Large intestine (tissue), 3 donors: ENCODE results near the gene CCDC186. TPM values are rescaled to one million over a fixed set of nuclear protein-coding genes. Genes with fewer than 3 reads are reported as not detected.

Source experiments
- DNase-seq, 2 donors: peaks; one replicate each; pipeline versions ENCODE4 v3.0.0 to v3.0.0-alpha.2; 2013
- H3K27ac ChIP-seq: one replicate; pipeline ENCODE4 v1.5.1; 2013; ENCODE audit warnings: low read length
- H3K27me3 ChIP-seq: 2 replicates; pipeline ENCODE4 v1.6.1; 2013; ENCODE audit warnings: low read length; ENCODE audit not compliant: control insufficient read depth, insufficient read depth
- H3K36me3 ChIP-seq: 2 replicates; pipeline ENCODE4 v1.6.1; 2013; ENCODE audit warnings: low read length; ENCODE audit not compliant: control insufficient read depth, insufficient read depth
- H3K4me1 ChIP-seq: one replicate; pipeline ENCODE4 v1.6.1; 2013; ENCODE audit warnings: low read length; ENCODE audit not compliant: control insufficient read depth, insufficient read depth
- H3K4me3 ChIP-seq: one replicate; pipeline ENCODE4 v1.5.1; 2013; ENCODE audit warnings: low read length
- H3K9me3 ChIP-seq: one replicate; pipeline ENCODE4 v1.6.1; 2013; ENCODE audit warnings: mild to moderate bottlenecking, low read depth, low read length, moderate library complexity; ENCODE audit not compliant: control insufficient read depth
- WGBS: methylation state at CpG from one replicate; pipeline ENCODE4 v1.1.5; 2013; ENCODE audit warnings: low lambda C conversion rate; ENCODE audit not compliant: insufficient coverage; 5-methylcytosine and 5-hydroxymethylcytosine counted together
- polyA plus RNA-seq: library from polyadenylated mRNA; unstranded; fragments of 120-200 nt; gene quantifications from one replicate; pipeline ENCODE4 v1.2.1, GENCODE V29; 2013

Gene CCDC186
- polyA plus RNA-seq, 1 donor, result 34.0 TPM

DNA sequence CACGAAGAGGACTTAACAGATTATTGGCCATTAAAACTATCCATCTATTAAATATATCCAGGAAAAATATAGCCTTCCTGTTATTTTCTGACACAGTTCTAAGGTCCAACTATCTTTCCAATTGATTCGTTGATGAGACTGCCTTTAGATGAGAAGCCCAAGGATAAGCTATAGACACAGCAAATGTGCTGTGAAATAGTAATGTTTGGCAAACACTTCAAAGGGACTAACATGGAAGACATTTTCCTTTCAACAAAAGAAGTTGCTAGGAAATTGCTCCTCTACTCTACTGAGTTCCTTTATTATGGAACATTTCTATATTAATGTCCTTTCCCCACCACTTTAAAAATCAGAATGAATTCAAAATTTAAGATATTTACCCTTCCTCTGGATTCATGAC lies 38.5 kb downstream of the CCDC186 start:
- Histone ChIP-seq H3K27me3 (no peaks in the 10 kb centered on the region), H3K27ac (no peak overlapping the region), H3K4me3 (no peak overlapping the region), H3K4me1 (no peaks in the 10 kb centered on the region), H3K36me3 (peaks cover 45% of the 10 kb centered on the region), H3K9me3 (no peaks in the 10 kb centered on the region)
- no peak for DNase-seq
- no CpG with 5 or more reads among the region's 2 CpGs for WGBS

DNA sequence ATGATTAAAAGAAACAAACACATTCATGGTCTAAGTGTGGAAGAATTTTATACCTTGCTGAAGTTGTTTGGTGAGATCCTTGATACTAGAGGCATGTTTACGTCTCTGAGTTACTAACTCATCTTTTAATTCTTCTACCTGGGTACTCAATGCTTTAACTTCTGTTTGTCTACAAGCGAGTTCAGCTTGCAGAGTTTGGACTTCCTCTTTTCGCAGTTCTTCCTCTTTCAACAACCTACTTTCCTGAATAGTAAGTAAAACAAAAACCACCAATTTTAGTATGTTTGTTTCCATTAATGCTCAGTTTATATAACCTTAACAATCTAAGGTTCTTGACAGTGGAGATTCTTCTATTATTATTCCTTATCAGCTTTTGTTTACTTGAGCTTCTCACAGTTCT lies 42.9 kb downstream of the CCDC186 start:
- H3K4me1 ChIP-seq, result no peaks in the 10 kb centered on the region
- WGBS, result 100% methylated on average over 2 of the region's 3 CpGs
- no peak overlapping the region for H3K4me3 ChIP-seq
- peaks cover 65% of the 10 kb centered on the region for H3K36me3 ChIP-seq
- no peak overlapping the region for H3K27ac ChIP-seq
- H3K27me3 ChIP-seq, result no peaks in the 10 kb centered on the region
- DNase-seq, result no peak
- no peaks in the 10 kb centered on the region for H3K9me3 ChIP-seq

DNA sequence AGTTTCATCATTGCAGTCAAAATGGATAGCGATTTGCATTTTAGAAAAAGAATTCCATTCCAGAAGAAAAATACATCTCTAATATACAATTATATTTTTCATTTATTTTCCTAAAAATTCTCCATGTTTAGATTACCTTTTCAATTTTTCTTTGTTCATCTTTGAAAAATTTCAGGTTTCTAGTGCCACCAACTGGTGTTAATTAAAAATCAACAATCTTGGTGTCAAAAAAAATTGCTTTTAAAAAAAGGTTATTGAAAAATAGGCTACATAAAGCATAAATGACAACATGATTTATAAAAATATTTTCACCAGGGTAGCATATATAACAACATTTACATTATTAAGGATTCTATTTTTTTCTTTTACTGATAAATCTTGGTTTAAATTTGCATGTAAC lies 53.0 kb downstream of the CCDC186 start:
- DNase-seq, result no peak
- WGBS, result no CpG with 5 or more reads among the region's 1 CpG
- H3K27me3 ChIP-seq, result peaks cover 3% of the 10 kb centered on the region

DNA sequence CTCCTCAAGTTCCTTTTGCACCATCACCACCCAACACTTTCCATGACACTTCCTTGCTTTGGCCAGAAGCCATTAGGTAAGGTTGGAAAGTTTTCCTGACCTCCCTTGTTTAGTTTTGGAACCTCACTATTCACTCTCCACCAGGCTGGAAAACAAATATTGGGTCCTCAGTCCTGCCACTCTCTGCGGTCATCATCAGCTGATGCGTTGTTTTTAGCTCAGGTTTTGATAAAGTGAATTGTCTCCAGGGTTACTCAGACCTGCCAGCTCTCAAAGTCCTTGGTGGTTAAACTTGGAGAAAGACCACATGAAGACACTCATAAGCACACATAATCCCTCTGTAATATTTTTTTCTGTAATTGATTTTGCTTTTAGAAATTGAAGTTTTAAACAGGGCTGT lies 55.5 kb downstream of the CCDC186 start:
- H3K27ac ChIP-seq, result no peak overlapping the region
- no peaks in the 10 kb centered on the region for H3K4me1 ChIP-seq
- peaks cover 6% of the 10 kb centered on the region for H3K27me3 ChIP-seq
- WGBS, result no CpG with 5 or more reads among the region's 2 CpGs
- H3K36me3 ChIP-seq, result no peaks in the 10 kb centered on the region
- no peaks in the 10 kb centered on the region for H3K9me3 ChIP-seq
- H3K4me3 ChIP-seq, result no peak overlapping the region
- DNase-seq, result no peak

More for the DNA sequence above, 53.0 kb downstream of the CCDC186 start:
- no peaks in the 10 kb centered on the region for H3K9me3 ChIP-seq
- no peak overlapping the region for H3K4me3 ChIP-seq
- peaks cover 11% of the 10 kb centered on the region for H3K36me3 ChIP-seq
- H3K27ac ChIP-seq, result no peak overlapping the region
- H3K4me1 ChIP-seq, result no peaks in the 10 kb centered on the region

DNA sequence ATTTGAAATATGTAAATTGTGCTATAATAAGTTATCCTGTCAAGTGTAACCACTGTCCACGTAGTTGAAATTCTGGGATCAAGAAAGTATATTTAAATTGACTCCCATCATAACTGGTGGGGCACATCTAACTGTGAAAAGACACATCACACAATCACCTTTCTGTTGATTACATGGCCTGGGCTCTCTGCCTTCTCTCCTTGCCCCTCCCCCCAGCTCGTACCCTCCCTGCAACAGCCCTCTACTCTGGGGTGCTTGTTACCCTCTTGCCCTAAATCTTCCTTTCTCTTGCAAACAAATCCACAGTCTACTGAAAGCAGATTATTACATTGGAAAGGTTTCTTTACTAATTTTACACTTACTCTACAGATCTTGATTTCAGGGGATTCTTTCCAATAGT lies 56.3 kb downstream of the CCDC186 start:
- H3K27ac ChIP-seq, result no peak overlapping the region
- H3K9me3 ChIP-seq, result no peaks in the 10 kb centered on the region
- no peaks in the 10 kb centered on the region for H3K36me3 ChIP-seq
- no peaks in the 10 kb centered on the region for H3K4me1 ChIP-seq
- DNase-seq, result no peak
- H3K27me3 ChIP-seq, result peaks cover 6% of the 10 kb centered on the region
- 67% methylated on average over 1 of the region's 2 CpGs for WGBS
- H3K4me3 ChIP-seq, result no peak overlapping the region

DNA sequence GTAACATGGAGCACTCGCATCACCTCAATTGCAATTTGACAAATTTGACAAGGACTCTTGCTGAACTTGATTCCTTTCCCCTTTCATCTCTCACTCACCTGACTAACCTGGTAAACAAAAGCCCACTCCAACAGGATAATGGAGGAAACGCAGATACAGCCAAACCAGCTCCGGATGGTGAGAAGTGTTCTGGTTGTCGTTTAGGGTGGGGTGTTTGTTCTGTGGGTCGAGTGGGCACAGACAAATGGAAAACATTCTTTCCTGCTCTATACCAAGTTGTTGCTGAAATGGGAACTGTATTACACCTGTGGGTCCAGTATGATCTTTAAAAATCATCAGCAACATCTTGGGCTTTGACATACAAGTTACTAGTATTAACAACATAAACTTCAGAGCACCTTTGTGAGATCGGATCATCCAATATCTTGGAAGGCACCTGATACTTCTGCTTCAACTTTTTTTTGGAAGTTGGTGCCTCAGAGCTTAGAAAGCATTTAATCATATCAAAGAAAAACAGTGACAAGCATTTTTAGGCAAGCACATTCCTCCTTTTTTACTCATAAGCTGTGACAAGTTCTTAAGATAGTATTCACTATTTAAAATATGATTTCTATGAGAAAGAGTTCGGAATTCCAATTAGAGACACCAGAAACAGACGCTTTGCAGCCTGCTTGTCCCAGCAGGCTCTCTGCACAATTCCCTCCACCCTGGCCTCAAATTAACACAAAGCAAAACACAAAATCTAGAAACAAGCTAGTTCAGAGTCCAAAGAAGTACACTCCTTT lies 58.1 kb downstream of the CCDC186 start:
- H3K4me3 ChIP-seq, result no peak overlapping the region
- H3K36me3 ChIP-seq, result no peaks in the 10 kb centered on the region
- WGBS, result 33% methylated on average over 1 of the region's 8 CpGs
- H3K27ac ChIP-seq, result no peak overlapping the region
- DNase-seq, result no peak
- no peaks in the 10 kb centered on the region for H3K4me1 ChIP-seq
- H3K27me3 ChIP-seq, result peaks cover 6% of the 10 kb centered on the region
- no peaks in the 10 kb centered on the region for H3K9me3 ChIP-seq

DNA sequence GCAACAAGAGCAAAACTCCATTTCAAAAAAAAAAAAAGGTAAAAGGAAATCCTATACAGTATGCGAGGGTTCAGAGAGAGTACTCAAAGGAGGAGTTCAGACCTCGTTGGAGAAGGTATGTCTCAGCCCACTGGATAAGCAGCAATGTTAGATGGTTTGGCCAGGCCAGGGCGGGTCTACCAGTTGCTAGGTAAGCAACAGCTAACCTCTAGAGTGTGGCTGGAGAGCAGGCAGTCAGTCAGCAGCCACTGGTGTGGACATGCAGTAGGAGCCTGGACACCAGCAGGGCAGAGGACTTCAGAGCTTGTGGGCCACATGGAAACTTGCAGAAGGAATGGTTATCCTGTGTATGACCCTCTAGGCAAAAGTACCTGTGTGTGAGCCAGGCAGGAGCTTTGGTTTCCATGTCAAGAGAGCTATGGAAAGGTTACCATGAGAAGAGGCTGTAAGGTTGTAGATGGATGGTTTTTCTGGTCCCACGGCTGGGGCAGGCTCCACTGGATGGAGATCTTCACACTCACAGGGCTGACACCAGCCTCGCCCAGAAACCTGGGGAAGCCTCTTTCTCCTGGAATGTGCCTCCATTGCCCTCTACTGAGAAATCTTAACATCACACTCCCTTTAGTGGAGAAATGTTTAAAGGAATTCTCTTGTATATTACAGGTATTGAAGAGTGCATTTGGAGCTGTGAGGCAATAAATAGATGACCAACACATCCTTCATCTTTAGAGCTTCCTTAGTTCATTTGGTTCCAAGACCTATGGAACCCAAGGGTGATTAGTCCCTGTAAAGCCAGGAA lies 63.6 kb downstream of the CCDC186 start:
- Histone ChIP-seq H3K4me1 (no peaks in the 10 kb centered on the region), H3K27me3 (no peaks in the 10 kb centered on the region), H3K27ac (no peak overlapping the region), H3K9me3 (no peaks in the 10 kb centered on the region), H3K36me3 (no peaks in the 10 kb centered on the region), H3K4me3 (no peak overlapping the region)
- WGBS, result no CpG with 5 or more reads among the region's 5 CpGs
- DNase-seq, result no peak

DNA sequence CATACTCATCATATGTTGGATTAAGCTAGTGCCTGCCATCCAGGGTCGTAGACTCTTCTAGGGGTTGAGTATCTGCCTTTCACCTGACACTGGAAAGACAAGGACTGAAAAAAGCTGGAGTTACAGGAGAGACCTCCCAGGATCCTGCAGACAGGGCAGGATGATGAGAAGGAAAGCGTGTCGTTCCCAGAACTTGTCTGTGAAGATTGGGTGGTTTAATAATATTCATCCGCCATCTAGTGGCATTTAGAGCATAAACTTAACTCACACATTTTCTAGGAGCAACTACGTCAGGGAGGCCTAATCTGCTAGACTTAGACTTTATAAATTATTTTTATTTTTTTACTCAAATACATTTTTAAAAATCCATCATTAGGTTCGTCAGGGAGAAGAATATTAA lies 70.7 kb downstream of the CCDC186 start:
- H3K4me3 ChIP-seq, result no peak overlapping the region
- H3K36me3 ChIP-seq, result no peaks in the 10 kb centered on the region
- H3K4me1 ChIP-seq, result peaks cover 9% of the 10 kb centered on the region
- DNase-seq, result peak; percentile 26 to 54
- 33% methylated on average over 1 of the region's 6 CpGs for WGBS
- no peaks in the 10 kb centered on the region for H3K9me3 ChIP-seq
- H3K27ac ChIP-seq, result no peak overlapping the region
- H3K27me3 ChIP-seq, result peaks cover 11% of the 10 kb centered on the region

DNA sequence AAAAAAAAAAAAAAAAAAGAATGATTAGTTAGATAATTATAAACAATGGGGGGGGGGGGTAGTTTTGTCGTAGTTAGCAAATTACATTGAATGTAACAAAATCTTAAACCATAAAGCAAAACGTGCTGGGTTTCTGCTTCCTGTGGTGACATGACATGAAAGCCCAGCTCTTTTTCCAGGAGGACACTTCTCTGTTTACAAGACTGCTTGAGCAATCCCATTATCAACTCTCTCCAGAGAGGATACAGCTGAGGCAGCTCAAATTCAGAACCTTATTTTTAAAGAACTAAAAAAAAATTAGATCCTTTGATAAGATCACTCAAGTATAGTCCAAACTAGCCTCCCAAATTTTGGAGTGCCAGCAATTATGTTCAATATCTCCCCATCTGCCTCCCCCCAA lies 71.7 kb downstream of the CCDC186 start:
- H3K9me3 ChIP-seq, result no peaks in the 10 kb centered on the region
- WGBS, result no CpG with 5 or more reads among the region's 2 CpGs
- H3K27ac ChIP-seq, result no peak overlapping the region
- peaks cover 9% of the 10 kb centered on the region for H3K4me1 ChIP-seq
- peaks cover 11% of the 10 kb centered on the region for H3K27me3 ChIP-seq
- H3K36me3 ChIP-seq, result no peaks in the 10 kb centered on the region
- DNase-seq, result no peak
- no peak overlapping the region for H3K4me3 ChIP-seq

DNA sequence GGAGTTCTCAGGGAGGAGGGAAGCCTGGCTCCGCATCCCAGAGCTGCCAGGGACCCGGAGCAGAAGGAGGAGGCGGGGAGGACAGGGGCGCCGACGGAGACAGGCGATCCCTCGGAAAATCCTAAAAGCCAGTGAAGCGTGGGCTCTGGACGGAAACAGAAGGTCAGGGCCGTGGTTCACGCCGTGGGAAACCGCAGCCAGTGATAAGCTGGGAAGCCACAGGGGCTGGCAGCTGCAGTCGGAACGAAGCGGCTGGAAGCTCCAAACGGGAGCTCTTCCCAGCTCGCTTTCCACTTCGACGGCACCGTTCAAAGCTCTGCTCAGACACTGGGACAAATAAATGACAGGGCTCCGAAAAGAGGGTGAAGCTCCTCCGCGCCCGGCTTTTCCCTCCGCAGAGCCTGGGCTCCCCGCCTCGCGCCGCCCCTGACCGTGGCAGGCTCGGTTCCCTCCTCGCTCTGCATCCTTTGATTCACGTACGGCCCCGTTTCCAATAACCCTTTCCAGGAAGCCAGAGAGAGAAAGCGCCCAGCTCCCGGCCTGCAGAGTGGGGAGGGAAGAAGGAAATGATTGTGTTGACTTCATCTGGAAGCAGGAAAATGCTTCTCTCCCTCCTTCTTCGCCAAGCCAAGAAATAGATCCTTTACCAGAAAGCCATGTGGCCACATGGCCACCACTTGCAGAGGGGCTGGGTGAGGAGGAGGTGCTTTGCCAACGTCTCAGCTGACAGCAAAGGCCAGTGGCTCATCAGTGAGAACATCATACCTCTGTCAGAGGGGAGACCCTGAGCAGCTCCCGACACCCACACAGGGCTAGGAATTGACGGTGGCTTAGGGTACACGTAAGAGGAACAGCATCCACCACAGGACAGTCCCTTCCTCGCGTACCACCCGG lies 72.9 kb downstream of the CCDC186 start:
- DNase-seq, result peak in 1 of 2 donors; percentile 63
- Histone ChIP-seq H3K27ac (no peak overlapping the region), H3K27me3 (peaks cover 11% of the 10 kb centered on the region), H3K9me3 (no peaks in the 10 kb centered on the region), H3K36me3 (no peaks in the 10 kb centered on the region), H3K4me3 (peak overlapping the region; percentile 34), H3K4me1 (peaks cover 9% of the 10 kb centered on the region)
- WGBS, result no CpG with 5 or more reads among the region's 47 CpGs
